NCI-H2081 (cell line): ENCODE results near the gene ARAP1.

Experiments
- DNase-seq, 2 experiments: peaks; one replicate each; lab custom pipeline; 2025; lab: John Stamatoyannopoulos, UW

The ARAP1 gene

GRCh38 chr11:72682238-72682857 lies 69.9 kb downstream of the ARAP1 start:
- DNase-seq = no peak

- no peak for DNase-seq
Observed at GRCh38 chr11:72681226-72682153, 70.7 kb downstream of the ARAP1 start.

GRCh38 chr11:72680624-72681158 lies 71.5 kb downstream of the ARAP1 start:
- no peak for DNase-seq

- no peak for DNase-seq
Observed at GRCh38 chr11:72679869-72680268, 72.3 kb downstream of the ARAP1 start.

- no peak for DNase-seq
Observed at GRCh38 chr11:72678524-72678923, 73.7 kb downstream of the ARAP1 start.

- no peak for DNase-seq
Observed at GRCh38 chr11:72676861-72677341, 75.3 kb downstream of the ARAP1 start.

GRCh38 chr11:72675221-72675620 lies 77.0 kb downstream of the ARAP1 start:
- DNase-seq = no peak

- no peak for DNase-seq
Observed at GRCh38 chr11:72673943-72674828, 78.0 kb downstream of the ARAP1 start, which contains the start of gene PDE2A. TSS of gene PDE2A (minus strand) at chr11:72674422. CDS start at chr11:72674207, 215 bp downstream.

- DNase-seq = no peak
Observed at GRCh38 chr11:72673284-72673942, 78.8 kb downstream of the ARAP1 start.

- DNase-seq = no peak
Observed at GRCh38 chr11:72672597-72673238, 79.5 kb downstream of the ARAP1 start.

- no peak for DNase-seq
Observed at GRCh38 chr11:72671152-72672099, 80.8 kb downstream of the ARAP1 start.

GRCh38 chr11:72670041-72670440 lies 82.2 kb downstream of the ARAP1 start:
- DNase-seq = no peak

GRCh38 chr11:72669527-72669926 lies 82.7 kb downstream of the ARAP1 start:
- DNase-seq = no peak

- DNase-seq = no peak
Observed at GRCh38 chr11:72668629-72669347, 83.4 kb downstream of the ARAP1 start.

GRCh38 chr11:72665911-72666472 lies 86.2 kb downstream of the ARAP1 start:
- DNase-seq = no peak

- DNase-seq = no peak
Observed at GRCh38 chr11:72662036-72662435, 90.2 kb downstream of the ARAP1 start.

- no peak for DNase-seq
Observed at GRCh38 chr11:72661486-72661885, 90.7 kb downstream of the ARAP1 start.

GRCh38 chr11:72658989-72659640 lies 93.1 kb downstream of the ARAP1 start:
- DNase-seq = no peak
